WTC11 (cell line): ENCODE measurements around the gene GPR75. TPM values are rescaled to one million over a fixed set of nuclear protein-coding genes. Genes with fewer than 3 reads are reported as not detected.
"Not testable (repeated sequence)": the region's sequence is repeated elsewhere in the genome, so short reads cannot be mapped to it uniquely, and the experiment has no call there.

Experiments
- ATAC-seq: fragments of 200-7000 bp; cut with Tn5 transposase; 2 replicates; pipeline ENCODE4 v1.10.0; 2021; ENCODE audit warnings: mild to moderate bottlenecking, moderate library complexity
- CTCF ChIA-PET: fragments of 300-600 bp; sonication (Branson Sonifier 250); formaldehyde crosslinking; loops from one replicate; lab custom pipeline; 2021; ENCODE audit warnings: antibody characterized with exemption; lab: Charles Lee
- POLR2A ChIA-PET: fragments of 350-600 bp; sonication (Branson Sonifier 250); formaldehyde crosslinking; loops from one replicate; lab custom pipeline; 2021; ENCODE audit warnings: antibody characterized with exemption; lab: Charles Lee
- DNase-seq: peaks from one replicate; pipeline ENCODE4 v3.0.0; 2021; ENCODE audit warnings: low spot score
- H3K27ac Mint-ChIP-seq: 2 replicates; pipeline ENCODE4 v1.8.0; 2021; ENCODE audit warnings: mixed read lengths
- H3K27me3 Mint-ChIP-seq: 2 replicates; pipeline ENCODE4 v1.8.0; 2021; ENCODE audit warnings: low read depth, mild to moderate bottlenecking, moderate library complexity, mixed read lengths
- H3K36me3 Mint-ChIP-seq: 2 replicates; pipeline ENCODE4 v1.8.0; 2021; ENCODE audit warnings: mixed read lengths
- H3K4me1 Mint-ChIP-seq: 2 replicates; pipeline ENCODE4 v1.8.0; 2022; ENCODE audit warnings: mixed read lengths
- H3K4me3 Mint-ChIP-seq: 2 replicates; pipeline ENCODE4 v1.8.0; 2021; ENCODE audit warnings: mild to moderate bottlenecking, moderate library complexity, mixed read lengths
- H3K9me3 Mint-ChIP-seq: 2 replicates; pipeline ENCODE4 v1.8.0; 2021; ENCODE audit warnings: mixed read lengths
- AR ChIP-seq: fragments of 250-450 bp; sonication (Bioruptor Pico); IDR thresholded peaks from 2 replicates; pipeline ENCODE4 v1.9.0; 2021; ENCODE audit warnings: mild to moderate bottlenecking
- ATF6 ChIP-seq: sonication (generic); formaldehyde crosslinking; IDR thresholded peaks from 2 replicates; pipeline ENCODE4 v1.8.1; 2023; ENCODE audit warnings: mild to moderate bottlenecking, missing genetic modification reagents
- E2F5 ChIP-seq: sonication (generic); formaldehyde crosslinking; IDR thresholded peaks from 2 replicates; pipeline ENCODE4 v1.8.1; 2022; ENCODE audit warnings: mild to moderate bottlenecking, moderate library complexity, missing genetic modification reagents
- EMX1 ChIP-seq: fragments of 250-450 bp; sonication (Bioruptor Pico); IDR thresholded peaks from 2 replicates; pipeline ENCODE4 v1.8.0; 2021; ENCODE audit warnings: mild to moderate bottlenecking
- ESRRA ChIP-seq: sonication (generic); formaldehyde crosslinking; IDR thresholded peaks from 2 replicates; pipeline ENCODE4 v1.8.1; 2022; ENCODE audit warnings: mild to moderate bottlenecking, missing genetic modification reagents, borderline replicate concordance
- FOXJ3 ChIP-seq: sonication (generic); formaldehyde crosslinking; IDR thresholded peaks from 2 replicates; pipeline ENCODE4 v1.9.0; 2021; ENCODE audit warnings: missing genetic modification reagents, mild to moderate bottlenecking, borderline replicate concordance
- HMGA2 ChIP-seq: fragments of 250-450 bp; sonication (Bioruptor Pico); IDR thresholded peaks from 2 replicates; pipeline ENCODE4 v1.4.0; 2021; ENCODE audit warnings: mild to moderate bottlenecking, moderate library complexity
- HMGXB4 ChIP-seq: sonication (generic); formaldehyde crosslinking; IDR thresholded peaks from 2 replicates; pipeline ENCODE4 v1.8.1; 2023; ENCODE audit warnings: mild to moderate bottlenecking, moderate library complexity, missing genetic modification reagents
- MAX ChIP-seq: sonication (generic); formaldehyde crosslinking; IDR thresholded peaks from 2 replicates; pipeline ENCODE4 v1.8.0; 2022; ENCODE audit warnings: mild to moderate bottlenecking, missing genetic modification reagents
- PREB ChIP-seq: sonication (generic); formaldehyde crosslinking; IDR thresholded peaks from 2 replicates; pipeline ENCODE4 v1.8.1; 2022; ENCODE audit warnings: mild to moderate bottlenecking, missing genetic modification reagents, moderate library complexity, borderline replicate concordance
- RORB ChIP-seq: fragments of 250-450 bp; sonication (Bioruptor Pico); IDR thresholded peaks from 2 replicates; pipeline ENCODE4 v1.9.0; 2021; ENCODE audit warnings: mild to moderate bottlenecking
- SOX15 ChIP-seq: fragments of 250-450 bp; sonication (Bioruptor Pico); IDR thresholded peaks from 2 replicates; pipeline ENCODE4 v1.9.0; 2021; ENCODE audit warnings: mild to moderate bottlenecking
- TEAD1 ChIP-seq: sonication (generic); formaldehyde crosslinking; IDR thresholded peaks from 2 replicates; pipeline ENCODE4 v1.8.0; 2022; ENCODE audit warnings: mild to moderate bottlenecking, missing genetic modification reagents
- USF1 ChIP-seq: sonication (generic); formaldehyde crosslinking; IDR thresholded peaks from 2 replicates; pipeline ENCODE4 v1.8.0; 2022; ENCODE audit warnings: mild to moderate bottlenecking, missing genetic modification reagents
- USF2 ChIP-seq: sonication (generic); formaldehyde crosslinking; IDR thresholded peaks from 2 replicates; pipeline ENCODE4 v1.8.1; 2023; ENCODE audit warnings: mild to moderate bottlenecking, missing genetic modification reagents, moderate library complexity
- ZBTB43 ChIP-seq: sonication (generic); formaldehyde crosslinking; IDR thresholded peaks from 2 replicates; pipeline ENCODE4 v1.8.1; 2023; ENCODE audit warnings: mild to moderate bottlenecking, missing genetic modification reagents
- ZNF232 ChIP-seq: sonication (generic); formaldehyde crosslinking; IDR thresholded peaks from 2 replicates; pipeline ENCODE4 v1.8.0; 2022; ENCODE audit warnings: mild to moderate bottlenecking, missing genetic modification reagents
- ZNF317 ChIP-seq: sonication (generic); formaldehyde crosslinking; IDR thresholded peaks from 2 replicates; pipeline ENCODE4 v1.8.1; 2023; ENCODE audit warnings: low read depth, mild to moderate bottlenecking, moderate library complexity, missing genetic modification reagents, borderline replicate concordance
- ZNF423 ChIP-seq: fragments of 250-450 bp; sonication (Bioruptor Pico); IDR thresholded peaks from 2 replicates; pipeline ENCODE4 v2.1.2; 2022; ENCODE audit warnings: mild to moderate bottlenecking, moderate library complexity
- total RNA-seq: library from RNA; stranded (reverse); gene quantifications from 3 replicates; pipeline ENCODE4 v1.2.3, GENCODE V29; 2021

Gene GPR75
- total RNA-seq, 1 experiment from 2014 or later = 2.2 TPM

GRCh38 chr2:53843595-53843994 is 16.2 kb downstream of the GPR75 start (continued):
- TF ChIP-seq USF1 (CRISPR knock-in tag) (no peak), ZNF423 (CRISPR knock-in tag) (no peak), TEAD1 (CRISPR knock-in tag) (no peak)

GRCh38 chr2:53842891-53843290 is 16.9 kb downstream of the GPR75 start:
- H3K36me3 Mint-ChIP-seq = no peaks in the 10 kb centered on the region
- H3K9me3 Mint-ChIP-seq = peaks cover 8% of the 10 kb centered on the region; the same call in 1 of the 2 replicates
- TF ChIP-seq ATF6 (CRISPR knock-in tag) (no peak), E2F5 (CRISPR knock-in tag) (no peak), ZBTB43 (no peak), RORB (CRISPR knock-in tag) (no peak), ESRRA (CRISPR knock-in tag) (no peak), PREB (CRISPR knock-in tag) (no peak), HMGA2 (CRISPR knock-in tag) (no peak), HMGXB4 (CRISPR knock-in tag) (no peak), ZNF232 (no peak), SOX15 (CRISPR knock-in tag) (no peak), AR (CRISPR knock-in tag) (no peak), ZNF423 (CRISPR knock-in tag) (no peak), FOXJ3 (CRISPR knock-in tag) (no peak), ZNF317 (CRISPR knock-in tag) (no peak), MAX (CRISPR knock-in tag) (no peak), TEAD1 (CRISPR knock-in tag) (no peak), USF1 (CRISPR knock-in tag) (no peak), USF2 (CRISPR knock-in tag) (no peak), EMX1 (CRISPR knock-in tag) (no peak)
- H3K27me3 Mint-ChIP-seq = no peaks in the 10 kb centered on the region
- no peak for ATAC-seq
- no peak for DNase-seq
- no peak overlapping the region for H3K4me3 Mint-ChIP-seq
- H3K4me1 Mint-ChIP-seq = peaks cover 5% of the 10 kb centered on the region; the same call in 1 of the 2 replicates
- ChIA-PET POLR2A (no interaction called here), CTCF (no interaction called here)
- H3K27ac Mint-ChIP-seq = no peak overlapping the region

- CTCF ChIA-PET = not testable (repeated sequence)
These were observed 18.1 kb downstream of the GPR75 start for GRCh38 chr2:53841651-53842050.

More at GRCh38 chr2:53841651-53842050, 18.1 kb downstream of the GPR75 start:
- ATAC-seq, H3K9me3 Mint-ChIP-seq, H3K4me1 Mint-ChIP-seq, H3K27me3 Mint-ChIP-seq, POLR2A ChIA-PET, H3K27ac Mint-ChIP-seq, H3K36me3 Mint-ChIP-seq, DNase-seq, H3K4me3 Mint-ChIP-seq: not testable (repeated sequence)
